Skeletal muscle satellite cell (primary cell): ENCODE measurements around the gene KREMEN2. TPM values are rescaled to one million over a fixed set of nuclear protein-coding genes. Genes with fewer than 3 reads are reported as not detected.

ENCODE experiments used
- H3K27me3 ChIP-seq: 2 replicates; pipeline ENCODE4 v1.7.0; 2013; ENCODE audit warnings: low read length; ENCODE audit not compliant: control insufficient read depth, insufficient read depth
- H3K36me3 ChIP-seq: 2 replicates; pipeline ENCODE4 v1.7.0; 2013; ENCODE audit warnings: mild to moderate bottlenecking, control low read depth, low read length; ENCODE audit not compliant: insufficient read depth
- H3K4me1 ChIP-seq: 2 replicates; pipeline ENCODE4 v1.7.0; 2013; ENCODE audit warnings: low read length; ENCODE audit not compliant: control insufficient read depth, insufficient read depth
- H3K4me2 ChIP-seq: 2 replicates; pipeline ENCODE4 v1.7.0; 2013; ENCODE audit warnings: mild to moderate bottlenecking, low read length
- H3K4me3 ChIP-seq: 2 replicates; pipeline ENCODE4 v1.7.0; 2013; ENCODE audit warnings: low read length
- H3K9ac ChIP-seq: 2 replicates; pipeline ENCODE4 v1.7.0; 2013; ENCODE audit warnings: mild to moderate bottlenecking, low read depth, low read length, moderate library complexity
- H3K9me3 ChIP-seq: replicated peaks from 2 replicates; pipeline ENCODE4 v1.7.0; 2013; ENCODE audit warnings: mild to moderate bottlenecking, control low read depth, low read length
- small RNA-seq: library from RNA; depleted of rRNA; stranded (forward); fragments of <200 nt; gene quantifications from one replicate; pipeline ENCODE3, GENCODE V24; 2012

KREMEN2 gene

GRCh38 chr16:3012828-3013420 lies 48.8 kb downstream of the KREMEN2 start, which contains the start of gene CLDN9:
Gene CLDN9, plus strand, starts transcription at chr16:3012923. Its CDS starts 440 bp downstream, at chr16:3013363.
- Histone ChIP-seq H3K4me2 (no peak within 1 kb of the TSS), H3K36me3 (no peaks in the 10 kb centered on the region), H3K27me3 (peaks cover 42% of the 10 kb centered on the region), H3K4me3 (no peak within 1 kb of the TSS), H3K9ac (no peak within 1 kb of the TSS), H3K4me1 (no peaks in the 10 kb centered on the region), H3K9me3 (no peaks in the 10 kb centered on the region)

GRCh38 chr16:3013491-3013951 lies 49.4 kb downstream of the KREMEN2 start:
- no peak overlapping the region for H3K4me2 ChIP-seq
- peaks cover 36% of the 10 kb centered on the region for H3K27me3 ChIP-seq
- H3K4me1 ChIP-seq, result no peaks in the 10 kb centered on the region
- H3K36me3 ChIP-seq, result no peaks in the 10 kb centered on the region
- H3K4me3 ChIP-seq, result no peak overlapping the region
- H3K9ac ChIP-seq, result no peak overlapping the region
- H3K9me3 ChIP-seq, result no peaks in the 10 kb centered on the region

GRCh38 chr16:3013998-3014690 lies 50.1 kb downstream of the KREMEN2 start:
- Histone ChIP-seq H3K4me1 (no peaks in the 10 kb centered on the region), H3K9me3 (no peaks in the 10 kb centered on the region), H3K4me3 (no peak overlapping the region), H3K36me3 (no peaks in the 10 kb centered on the region), H3K27me3 (peaks cover 33% of the 10 kb centered on the region), H3K4me2 (no peak overlapping the region), H3K9ac (no peak overlapping the region)

DNA sequence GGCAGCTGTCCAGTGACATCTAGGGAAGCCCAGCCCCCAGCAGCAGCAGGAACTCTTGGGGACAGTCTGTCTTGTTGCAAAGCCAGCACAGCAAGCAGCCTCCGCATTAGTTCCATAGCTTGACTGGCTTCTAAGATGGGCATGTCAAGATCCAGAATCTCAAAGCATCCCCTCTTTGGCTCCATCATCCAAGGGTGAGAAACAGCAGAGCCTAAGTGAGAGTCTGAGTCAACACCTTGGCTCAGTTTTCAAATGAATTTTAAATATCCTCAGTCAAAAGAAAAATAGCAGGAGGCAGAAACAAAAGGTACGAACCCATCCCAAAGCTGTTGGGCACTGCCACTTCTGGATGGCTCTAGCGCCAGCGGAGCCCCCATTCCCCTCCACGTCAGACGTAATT lies 50.9 kb downstream of the KREMEN2 start:
- Histone ChIP-seq H3K36me3 (no peaks in the 10 kb centered on the region), H3K4me3 (no peak overlapping the region), H3K4me2 (no peak overlapping the region), H3K9me3 (no peaks in the 10 kb centered on the region), H3K27me3 (peaks cover 33% of the 10 kb centered on the region), H3K4me1 (peaks cover 3% of the 10 kb centered on the region), H3K9ac (no peak overlapping the region)

- Histone ChIP-seq H3K36me3 (peaks cover 4% of the 10 kb centered on the region), H3K4me1 (peaks cover 3% of the 10 kb centered on the region), H3K9me3 (no peaks in the 10 kb centered on the region), H3K9ac (no peak overlapping the region), H3K27me3 (peaks cover 30% of the 10 kb centered on the region), H3K4me3 (no peak overlapping the region), H3K4me2 (no peak overlapping the region)
These were observed 51.9 kb downstream of the KREMEN2 start for GRCh38 chr16:3015865-3016521.

GRCh38 chr16:3017344-3017743 lies 53.3 kb downstream of the KREMEN2 start:
- peaks cover 6% of the 10 kb centered on the region for H3K4me1 ChIP-seq
- H3K9ac ChIP-seq, result no peak overlapping the region
- H3K27me3 ChIP-seq, result peaks cover 21% of the 10 kb centered on the region
- H3K4me2 ChIP-seq, result no peak overlapping the region
- H3K4me3 ChIP-seq, result no peak overlapping the region
- H3K36me3 ChIP-seq, result peaks cover 14% of the 10 kb centered on the region
- no peaks in the 10 kb centered on the region for H3K9me3 ChIP-seq

Small RNAs within 50 kb of the gene (small RNA-seq; reads per million reads assigned to genes)
- gene LINC00514, result not detected
